ENCODE data around the gene FNIP2.

The FNIP2 gene

DNA sequence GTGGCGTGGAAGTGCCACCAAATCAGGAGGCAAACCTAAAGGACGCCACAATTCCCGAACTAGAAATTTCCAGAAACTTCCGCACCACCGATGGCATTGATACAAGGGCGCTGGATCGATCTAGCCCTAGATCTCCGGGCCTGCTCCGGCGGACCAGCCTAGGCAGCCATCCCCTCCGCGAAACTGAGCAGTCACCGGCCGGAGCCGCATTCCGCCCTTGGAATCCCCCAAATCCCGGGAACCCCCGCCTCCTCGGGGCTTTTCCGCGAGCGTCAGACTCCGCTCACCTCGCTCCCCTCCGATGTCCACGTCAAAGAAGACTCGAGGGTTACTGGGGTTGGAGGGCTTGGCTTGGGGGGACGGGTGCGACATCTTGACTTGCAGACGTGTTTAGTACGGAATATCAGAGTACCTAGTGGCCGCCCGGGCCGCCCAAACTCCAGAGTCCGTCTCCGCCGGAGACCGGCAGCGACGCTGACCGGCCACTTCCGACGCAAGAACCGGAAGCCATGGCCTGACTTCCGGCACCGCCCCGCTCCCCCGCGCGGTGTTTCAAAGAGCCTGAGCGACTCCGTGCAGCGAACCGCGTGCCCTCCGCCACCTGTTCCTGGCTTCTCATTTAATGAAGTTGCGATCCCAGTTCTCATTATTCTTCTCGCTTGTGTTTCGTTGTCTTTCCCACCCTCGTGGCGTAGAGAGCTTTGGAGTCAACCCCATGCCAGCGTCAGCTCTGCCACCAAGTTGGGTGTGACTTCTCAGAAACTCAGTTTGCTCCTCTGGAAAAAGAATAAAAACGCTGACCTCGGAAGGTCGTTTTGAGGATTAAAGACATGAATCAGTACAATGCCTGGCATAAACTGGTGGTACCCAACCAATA is 45.7 kb upstream of the FNIP2 start, which contains the start of gene PPID:
PPID (minus strand) TSS at position 480 of the 877 bp plus-strand sequence; CDS start at position 372, 108 bp downstream.
- TF ChIP-seq, protein P1, sequence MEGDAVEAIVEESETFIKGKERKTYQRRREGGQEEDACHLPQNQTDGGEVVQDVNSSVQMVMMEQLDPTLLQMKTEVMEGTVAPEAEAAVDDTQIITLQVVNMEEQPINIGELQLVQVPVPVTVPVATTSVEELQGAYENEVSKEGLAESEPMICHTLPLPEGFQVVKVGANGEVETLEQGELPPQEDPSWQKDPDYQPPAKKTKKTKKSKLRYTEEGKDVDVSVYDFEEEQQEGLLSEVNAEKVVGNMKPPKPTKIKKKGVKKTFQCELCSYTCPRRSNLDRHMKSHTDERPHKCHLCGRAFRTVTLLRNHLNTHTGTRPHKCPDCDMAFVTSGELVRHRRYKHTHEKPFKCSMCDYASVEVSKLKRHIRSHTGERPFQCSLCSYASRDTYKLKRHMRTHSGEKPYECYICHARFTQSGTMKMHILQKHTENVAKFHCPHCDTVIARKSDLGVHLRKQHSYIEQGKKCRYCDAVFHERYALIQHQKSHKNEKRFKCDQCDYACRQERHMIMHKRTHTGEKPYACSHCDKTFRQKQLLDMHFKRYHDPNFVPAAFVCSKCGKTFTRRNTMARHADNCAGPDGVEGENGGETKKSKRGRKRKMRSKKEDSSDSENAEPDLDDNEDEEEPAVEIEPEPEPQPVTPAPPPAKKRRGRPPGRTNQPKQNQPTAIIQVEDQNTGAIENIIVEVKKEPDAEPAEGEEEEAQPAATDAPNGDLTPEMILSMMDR (conservative IDR thresholded peaks at IDR 0.05; ENCODE audit: low read length) = no peak
- TF ChIP-seq EZH2phosphoT487 (IDR thresholded peaks at IDR 0.05; ENCODE audit: borderline replicate concordance) = no peak

DNA sequence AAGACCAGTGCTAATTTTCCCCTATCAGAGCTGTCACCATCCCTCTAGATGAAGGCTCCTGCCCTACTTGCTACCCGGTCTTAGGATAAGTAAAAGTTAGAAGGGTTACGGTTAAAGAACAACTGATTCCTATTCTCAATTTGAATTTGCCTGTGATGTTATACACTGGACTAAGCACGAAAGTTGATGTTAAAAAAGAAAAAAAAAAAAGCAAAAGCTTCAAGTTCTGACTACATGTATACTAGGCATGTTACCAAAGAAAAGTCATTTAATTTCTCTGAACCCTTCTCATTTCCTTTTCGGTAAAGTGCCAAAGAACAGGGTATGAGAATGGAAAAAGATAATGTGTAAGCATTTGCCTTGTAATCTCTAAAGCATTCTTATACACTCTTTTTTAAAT is 44.2 kb upstream of the FNIP2 start:
- Histone ChIP-seq H3K27me3 (ENCODE audit: insufficient read depth, low read length, poor library complexity, severe bottlenecking) (no peaks in the 10 kb centered on the region), H3K9me3 (ENCODE audit: insufficient read depth, low read depth, low read length) (no peaks in the 10 kb centered on the region), H3K4me3 (ENCODE audit: low read length, poor library complexity, severe bottlenecking) (no peak overlapping the region), H3K4me1 (ENCODE audit: insufficient read depth, low read length, poor library complexity, severe bottlenecking) (peaks cover 21% of the 10 kb centered on the region), H2AFZ (ENCODE audit: low read length) (0 out of 2 replicates have a peak overlapping the region, but pooled peaks have one; percentile 2), H3K79me2 (ENCODE audit: insufficient read depth, low read length) (peaks cover 34% of the 10 kb centered on the region), H3K4me2 (ENCODE audit: low read depth, low read length, poor library complexity, severe bottlenecking) (peak overlapping the region; percentile 73), H3F3A (ENCODE audit: low read depth) (no peaks in the 10 kb centered on the region), H3K9ac (ENCODE audit: low read depth, low read length, poor library complexity, severe bottlenecking) (no peak overlapping the region), H3K9me2 (replicated peaks; ENCODE audit: low read depth, low read length) (no peaks in the 10 kb centered on the region), H3K36me3 (ENCODE audit: insufficient read depth, low read length) (peaks cover 4% of the 10 kb centered on the region; the same call in 1 of the 2 replicates), H4K20me1 (ENCODE audit: insufficient read depth, low read length, poor library complexity, severe bottlenecking) (peaks cover 18% of the 10 kb centered on the region)
- TF ChIP-seq, protein P1 (conservative IDR thresholded peaks at IDR 0.05; ENCODE audit: low read length) = no peak

More for the DNA sequence above, 45.7 kb upstream of the FNIP2 start, which contains the start of gene PPID:
- Histone ChIP-seq H4K20me1 (ENCODE audit: insufficient read depth, low read length, poor library complexity, severe bottlenecking) (peaks cover 18% of the 10 kb centered on the region), H3K9me2 (replicated peaks; ENCODE audit: low read depth, low read length) (no peaks in the 10 kb centered on the region), H3K9ac (ENCODE audit: low read depth, low read length, poor library complexity, severe bottlenecking) (peak within 1 kb of the TSS; percentile 96), H3F3A (ENCODE audit: low read depth) (no peaks in the 10 kb centered on the region), H3K4me2 (ENCODE audit: low read depth, low read length, poor library complexity, severe bottlenecking) (peak within 1 kb of the TSS; percentile 73), H3K4me1 (ENCODE audit: insufficient read depth, low read length, poor library complexity, severe bottlenecking) (peaks cover 27% of the 10 kb centered on the region), H3K79me2 (ENCODE audit: insufficient read depth, low read length) (peaks cover 48% of the 10 kb centered on the region), H3K9me3 (ENCODE audit: insufficient read depth, low read depth, low read length) (no peaks in the 10 kb centered on the region), H2AFZ (ENCODE audit: low read length) (peak within 1 kb of the TSS; percentile 88), H3K4me3 (ENCODE audit: low read length, poor library complexity, severe bottlenecking) (peak within 1 kb of the TSS; percentile 99), H3K27me3 (ENCODE audit: insufficient read depth, low read length, poor library complexity, severe bottlenecking) (no peaks in the 10 kb centered on the region), H3K36me3 (ENCODE audit: insufficient read depth, low read length) (peaks cover 18% of the 10 kb centered on the region; the same call in 1 of the 2 replicates)

DNA sequence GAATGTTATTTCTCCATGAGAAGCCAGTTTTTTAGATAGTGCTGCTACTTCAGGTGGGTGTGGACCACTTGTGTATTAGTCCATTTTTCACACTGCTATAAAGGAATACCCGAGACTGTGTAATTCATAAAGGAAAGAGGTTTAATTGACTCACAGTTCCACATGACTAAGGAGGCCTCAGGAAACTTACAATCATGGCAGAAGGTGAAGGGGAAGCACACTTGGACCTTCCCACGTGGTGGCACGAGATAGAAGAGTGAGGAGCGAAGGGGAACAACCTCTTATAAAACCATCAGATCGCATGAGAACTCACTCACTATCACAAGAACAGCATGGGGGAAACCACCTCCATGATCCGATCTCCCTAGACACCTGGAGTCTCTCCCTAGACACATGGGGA is 42.2 kb upstream of the FNIP2 start:
- Histone ChIP-seq H3F3A (ENCODE audit: low read depth) (no peaks in the 10 kb centered on the region), H3K9ac (ENCODE audit: low read depth, low read length, poor library complexity, severe bottlenecking) (no peak overlapping the region), H3K4me2 (ENCODE audit: low read depth, low read length, poor library complexity, severe bottlenecking) (no peak overlapping the region), H2AFZ (ENCODE audit: low read length) (no peak overlapping the region), H3K79me2 (ENCODE audit: insufficient read depth, low read length) (peaks cover 16% of the 10 kb centered on the region), H3K36me3 (ENCODE audit: insufficient read depth, low read length) (no peaks in the 10 kb centered on the region), H3K9me2 (replicated peaks; ENCODE audit: low read depth, low read length) (no peaks in the 10 kb centered on the region), H4K20me1 (ENCODE audit: insufficient read depth, low read length, poor library complexity, severe bottlenecking) (peaks cover 11% of the 10 kb centered on the region), H3K4me1 (ENCODE audit: insufficient read depth, low read length, poor library complexity, severe bottlenecking) (peaks cover 16% of the 10 kb centered on the region), H3K9me3 (ENCODE audit: insufficient read depth, low read depth, low read length) (no peaks in the 10 kb centered on the region), H3K4me3 (ENCODE audit: low read length, poor library complexity, severe bottlenecking) (no peak overlapping the region), H3K27me3 (ENCODE audit: insufficient read depth, low read length, poor library complexity, severe bottlenecking) (no peaks in the 10 kb centered on the region)
- TF ChIP-seq, protein P1 (conservative IDR thresholded peaks at IDR 0.05; ENCODE audit: low read length) = no peak
- TF ChIP-seq EZH2phosphoT487 (IDR thresholded peaks at IDR 0.05; ENCODE audit: borderline replicate concordance) = no peak
